Prostate gland (tissue), 2 donors: ENCODE results near the gene FAM222B. TPM values are rescaled to one million over a fixed set of nuclear protein-coding genes. Genes with fewer than 3 reads are reported as not detected.

Source experiments
- DNase-seq: peaks from one replicate; pipeline ENCODE4 v3.0.0-alpha.2; 2019; ENCODE audit warnings: low spot score
- H3K27ac ChIP-seq, 2 donors: fragments of 200-600 bp; sonication (generic); 2 replicates each; pipeline ENCODE4 v1.5.1; 2017 to 2019
- H3K27me3 ChIP-seq: fragments of 200-600 bp; sonication (generic); replicated peaks from 2 replicates; pipeline ENCODE4 v1.5.1; 2019; ENCODE audit not compliant: insufficient read depth
- H3K36me3 ChIP-seq, 2 donors: fragments of 200-600 bp; sonication (generic); 1 replicate in 1 of 2; 2 replicates in 1 of 2; pipeline versions ENCODE4 v1.5.1 to v1.8.1; 2017 to 2019
- H3K4me1 ChIP-seq: fragments of 200-600 bp; sonication (generic); replicated peaks from 2 replicates; pipeline ENCODE4 v1.5.1; 2019
- H3K4me3 ChIP-seq, 2 donors: fragments of 200-600 bp; sonication (generic); 2 replicates each; pipeline ENCODE4 v1.5.1; 2017 to 2019
- H3K9me3 ChIP-seq: fragments of 200-600 bp; sonication (generic); 2 replicates; pipeline ENCODE4 v1.5.1; 2017
- CTCF ChIP-seq, 4 experiments: fragments of 200-600 bp in 2 of 4; fragments of 450-650 bp in 2 of 4; sonication (generic) in 2 of 4; IDR thresholded peaks; 1 replicate in 3 of 4; 2 replicates in 1 of 4; pipeline ENCODE4 v1.5.1; 2016 to 2019; ENCODE audit warnings: antibody characterized with exemption in 4 of 4, mild to moderate bottlenecking in 2 of 4, moderate library complexity in 2 of 4
- POLR2A ChIP-seq: fragments of 450-650 bp; IDR thresholded peaks from one replicate; pipeline ENCODE4 v1.6.1; 2016; ENCODE audit warnings: antibody characterized with exemption, mild to moderate bottlenecking
- POLR2AphosphoS5 ChIP-seq: sonication (generic); formaldehyde crosslinking; IDR thresholded peaks from one replicate; pipeline ENCODE4 v1.6.1; 2017; ENCODE audit warnings: antibody characterized with exemption
- WGBS: methylation state at CpG from one replicate; pipeline ENCODE4 v1.1.5; 2018; 5-methylcytosine and 5-hydroxymethylcytosine counted together
- intact Hi-C: fragments of 100-400 bp; cut with DNase I; formaldehyde crosslinking; loops from one replicate; pipeline ENCODE4 v1.14.2; 2022
- total RNA-seq, 2 donors: library from RNA; depleted of rRNA; stranded (reverse); fragments of >200 nt; gene quantifications; one replicate each; pipeline ENCODE4 v1.1.0, GENCODE V29; 2016

The FAM222B gene
- total RNA-seq, 2 donors from 2014 or later, result 14.9 to 48.9 TPM

- H3K27me3 ChIP-seq, result no peaks in the 10 kb centered on the region
- TF ChIP-seq POLR2AphosphoS5 (no peak), CTCF (IDR thresholded peaks at IDR 0.05) (no peak), POLR2A (no peak)
- intact Hi-C loops, result no loop called here
- H3K36me3 ChIP-seq, result no peaks in the 10 kb centered on the region
- H3K27ac ChIP-seq, result no peak overlapping the region
- H3K9me3 ChIP-seq, result no peaks in the 10 kb centered on the region
- 81% methylated on average over 18 of the region's 18 CpGs for WGBS
- DNase-seq, result no peak
- peaks cover 10% of the 10 kb centered on the region for H3K4me1 ChIP-seq
- H3K4me3 ChIP-seq, result no peak overlapping the region
These were observed 83.2 kb downstream of the FAM222B start for GRCh38 chr17:28759256-28759865.

- TF ChIP-seq POLR2AphosphoS5, result no peak
- no peak for TF ChIP-seq CTCF (IDR thresholded peaks at IDR 0.05)
- TF ChIP-seq POLR2A, result no peak
- Histone ChIP-seq H3K9me3 (no peaks in the 10 kb centered on the region), H3K27me3 (no peaks in the 10 kb centered on the region), H3K36me3 (no peaks in the 10 kb centered on the region), H3K4me1 (peaks cover 10% of the 10 kb centered on the region), H3K27ac (no peak overlapping the region), H3K4me3 (no peak overlapping the region)
- 88% methylated on average over 27 of the region's 32 CpGs for WGBS
- intact Hi-C loops, result no loop called here
- DNase-seq, result no peak
These were observed 84.0 kb downstream of the FAM222B start for GRCh38 chr17:28758411-28759121.

- intact Hi-C loops, result no loop called here
- peak; percentile 51 for TF ChIP-seq POLR2AphosphoS5
- TF ChIP-seq CTCF (IDR thresholded peaks at IDR 0.05), result no peak
- no peaks in the 10 kb centered on the region for H3K9me3 ChIP-seq
- peaks cover 10% of the 10 kb centered on the region for H3K4me1 ChIP-seq
- no peaks in the 10 kb centered on the region for H3K27me3 ChIP-seq
- 56% methylated on average over 5 of the region's 5 CpGs for WGBS
- no peak overlapping the region for H3K4me3 ChIP-seq
- peak overlapping the region in 1 of 2 donors; percentile 12 for H3K27ac ChIP-seq
- DNase-seq, result no peak
- H3K36me3 ChIP-seq, result no peaks in the 10 kb centered on the region
These were observed 86.4 kb downstream of the FAM222B start for GRCh38 chr17:28756049-28756804.

- Histone ChIP-seq H3K27me3 (no peaks in the 10 kb centered on the region), H3K36me3 (no peaks in the 10 kb centered on the region), H3K27ac (no peak overlapping the region), H3K4me1 (peaks cover 3% of the 10 kb centered on the region), H3K9me3 (no peaks in the 10 kb centered on the region), H3K4me3 (no peak overlapping the region)
- TF ChIP-seq POLR2AphosphoS5 (no peak), POLR2A (no peak), CTCF (IDR thresholded peaks at IDR 0.05) (no peak)
- intact Hi-C loops, result no loop called here
- DNase-seq, result no peak
- 84% methylated on average over 7 of the region's 7 CpGs for WGBS
These were observed 87.1 kb downstream of the FAM222B start for GRCh38 chr17:28755486-28755885.
